Right kidney (tissue), 1 donor: ENCODE data around the gene ZDHHC14.

Experiments used
- DNase-seq: peaks from one replicate; pipeline ENCODE4 v3.0.0-alpha.2; 2016

ZDHHC14 gene

DNA sequence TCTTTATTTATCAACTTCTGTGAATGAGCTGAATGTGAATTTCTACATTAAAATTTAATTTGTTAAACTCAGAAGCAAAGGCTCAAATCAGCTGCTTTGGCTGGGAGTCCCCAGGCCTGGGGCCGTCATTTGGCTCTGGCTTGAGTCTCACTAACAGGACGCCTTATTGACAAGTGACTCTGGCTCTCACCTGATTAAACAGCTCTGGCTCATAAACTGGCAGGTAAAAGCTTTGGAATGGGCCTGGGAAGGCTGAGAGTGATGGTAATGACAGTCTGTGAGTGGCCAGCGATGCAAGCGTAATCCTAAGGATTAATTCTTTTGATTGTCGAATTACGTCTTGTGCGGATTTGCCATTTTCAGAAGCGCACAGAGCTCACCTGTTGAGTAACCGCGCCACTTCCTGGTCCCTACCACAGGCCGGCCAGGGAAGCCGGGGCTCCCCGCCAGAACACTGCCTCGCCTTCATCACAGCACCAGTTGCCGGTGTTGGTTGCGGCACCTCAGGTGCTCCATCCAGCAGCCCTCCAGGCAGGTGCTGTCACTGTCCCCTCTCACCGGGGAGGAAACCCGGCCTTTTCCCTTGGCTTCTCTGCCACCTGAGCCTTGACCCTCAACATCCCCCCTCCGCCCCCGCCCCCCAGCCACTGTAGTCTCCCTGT is 110.7 kb downstream of the ZDHHC14 start:
- DNase-seq: no peak

DNA sequence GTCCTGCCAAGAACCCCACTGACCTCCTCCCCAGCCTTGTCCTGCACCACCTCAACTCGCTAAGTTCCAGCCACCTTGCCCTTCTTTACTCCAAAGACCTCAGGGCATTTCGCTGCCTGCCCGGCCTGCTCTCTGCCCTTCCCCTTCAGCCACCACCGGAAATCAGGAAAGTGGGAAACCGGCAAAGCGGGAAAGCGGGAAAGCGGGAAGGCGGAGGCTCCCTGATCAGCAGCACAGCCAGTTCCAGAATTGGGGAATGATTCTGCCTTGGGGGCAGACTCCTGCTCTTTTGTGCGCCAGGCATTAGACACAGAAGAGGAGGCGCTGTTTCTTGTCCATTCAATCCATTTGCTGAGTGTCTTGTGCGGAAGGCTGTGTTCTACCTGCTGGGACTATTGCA is 111.3 kb downstream of the ZDHHC14 start:
- no peak for DNase-seq

DNA sequence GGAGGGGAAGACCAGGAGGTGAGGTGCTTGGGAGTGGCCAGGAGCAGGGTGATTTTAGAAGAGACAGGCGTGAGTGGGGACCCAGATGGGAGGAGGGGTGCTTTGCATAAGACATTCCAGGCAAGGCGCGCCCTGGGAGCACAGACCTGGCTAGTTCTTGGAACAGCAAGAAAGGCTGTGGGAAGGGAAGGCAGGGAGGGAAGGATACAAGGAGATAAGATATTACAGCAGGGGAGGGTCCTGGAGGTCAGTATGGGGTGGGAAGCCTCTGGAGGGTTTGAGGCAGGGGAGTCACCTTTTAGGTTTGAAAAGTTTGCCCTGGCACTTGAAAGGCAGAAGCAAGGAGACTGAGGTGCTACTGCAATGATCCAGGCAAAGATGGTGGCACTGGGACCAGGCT is 111.8 kb downstream of the ZDHHC14 start:
- no peak for DNase-seq

DNA sequence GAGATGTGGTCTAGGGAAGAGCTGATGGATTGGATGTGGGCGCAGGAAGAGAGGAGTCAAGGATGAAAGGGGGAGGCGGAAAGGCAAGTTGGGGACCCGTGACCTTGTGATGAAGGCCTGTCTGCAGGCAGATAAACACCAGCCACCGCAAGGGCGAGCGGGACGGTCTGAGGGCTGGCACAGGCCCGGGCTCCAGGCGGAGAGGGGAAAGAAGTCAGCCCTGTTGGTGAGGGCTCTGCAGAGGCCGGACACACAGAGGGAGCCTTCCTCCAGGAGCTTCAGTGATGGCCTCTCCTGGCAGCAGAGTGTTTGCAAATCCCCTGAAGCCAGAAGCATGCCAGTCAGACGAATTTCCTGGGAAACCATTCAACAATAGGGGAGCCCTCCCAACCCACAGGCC is 112.2 kb downstream of the ZDHHC14 start:
- no peak for DNase-seq

DNA sequence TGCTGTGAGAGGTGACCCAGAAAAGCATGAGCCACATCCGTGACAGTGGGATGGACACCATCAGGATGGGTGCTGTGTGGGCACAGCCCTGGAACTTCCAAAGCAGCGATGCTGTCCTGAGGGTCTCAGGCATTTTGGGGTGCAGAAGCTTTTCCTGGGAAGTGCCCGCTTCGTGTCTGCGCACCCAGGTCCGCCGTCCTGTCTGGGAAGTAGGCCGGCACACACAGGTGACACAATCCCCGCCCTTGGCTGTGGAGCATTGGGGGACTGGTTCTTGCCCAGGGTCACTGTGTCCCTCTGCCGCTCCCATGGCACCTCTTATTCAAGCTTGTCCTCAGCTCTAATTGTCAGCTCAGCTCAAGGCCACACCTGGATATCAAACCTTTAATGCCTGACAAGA is 112.6 kb downstream of the ZDHHC14 start:
- no peak for DNase-seq

DNA sequence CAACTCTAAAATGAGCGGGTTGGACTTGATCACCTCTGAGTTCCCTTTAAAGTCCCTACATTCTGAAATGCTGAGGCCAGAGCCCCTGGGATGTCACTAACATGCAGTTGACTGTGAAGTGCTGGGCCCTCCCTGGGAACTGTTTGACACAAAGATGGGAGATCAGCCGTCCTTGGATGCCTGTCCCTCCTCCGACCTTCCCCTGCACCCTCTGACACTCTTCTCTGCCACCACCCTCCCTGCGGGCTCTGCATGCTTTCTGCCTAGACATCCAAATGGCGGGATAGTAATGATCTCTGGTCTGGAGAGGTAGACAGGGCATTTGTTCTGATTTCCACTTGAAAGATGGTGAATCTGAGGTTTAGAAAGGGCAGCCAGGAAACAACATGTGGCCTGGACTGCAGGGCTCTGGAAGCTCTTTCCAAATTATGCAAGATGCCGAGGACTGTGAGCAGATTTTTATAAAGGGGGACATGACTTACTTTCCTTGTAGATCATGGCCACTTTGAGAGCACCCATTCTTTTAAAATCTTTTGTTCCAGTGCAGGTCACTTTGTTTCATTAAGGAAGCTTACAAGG is 113.2 kb downstream of the ZDHHC14 start:
- no peak for DNase-seq

DNA sequence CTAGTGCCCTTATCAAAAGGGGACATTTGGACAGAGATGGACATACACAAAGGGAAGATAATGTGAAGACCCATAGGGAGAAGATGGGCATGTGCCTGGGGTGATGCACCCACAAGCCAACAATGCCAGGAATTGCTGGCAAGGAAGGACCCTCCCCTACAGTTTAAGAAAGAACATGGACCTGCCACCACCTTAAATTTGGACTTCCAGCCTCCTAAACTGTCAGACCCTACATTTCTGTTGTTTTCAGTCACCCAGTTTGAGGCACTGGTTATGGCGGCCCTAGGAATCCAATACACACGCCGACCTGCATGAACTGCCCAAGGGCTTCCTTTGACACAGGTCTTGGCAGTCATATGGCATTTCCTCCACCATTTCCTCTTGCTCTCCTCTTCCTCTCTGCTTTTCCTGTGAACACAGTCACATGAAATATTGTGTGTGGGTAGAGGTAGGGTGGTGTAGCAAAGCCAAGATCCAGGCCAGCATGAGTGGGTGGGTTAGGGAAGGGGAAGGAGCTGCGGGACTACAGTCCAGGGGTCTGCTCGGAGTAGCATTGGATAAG is 115.6 kb downstream of the ZDHHC14 start:
- DNase-seq: no peak

DNA sequence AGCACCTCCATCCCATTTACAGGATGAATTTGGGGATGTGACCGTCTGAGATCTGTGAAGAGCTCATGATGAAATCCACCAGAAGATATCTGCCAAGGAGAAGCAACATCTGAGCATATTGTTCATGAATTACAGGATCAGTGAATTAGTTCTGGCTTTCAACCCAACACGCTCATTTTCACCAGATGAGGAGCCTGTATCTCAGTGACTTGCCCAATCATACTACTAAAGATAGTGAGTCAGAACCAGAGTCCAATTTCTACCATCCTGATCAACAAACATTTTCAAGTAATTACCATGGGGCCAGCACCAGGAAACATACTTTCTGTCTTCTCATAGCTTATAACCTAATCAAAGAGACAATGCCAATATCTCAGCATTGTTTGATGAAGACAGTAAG is 116.6 kb downstream of the ZDHHC14 start:
- DNase-seq: no peak

DNA sequence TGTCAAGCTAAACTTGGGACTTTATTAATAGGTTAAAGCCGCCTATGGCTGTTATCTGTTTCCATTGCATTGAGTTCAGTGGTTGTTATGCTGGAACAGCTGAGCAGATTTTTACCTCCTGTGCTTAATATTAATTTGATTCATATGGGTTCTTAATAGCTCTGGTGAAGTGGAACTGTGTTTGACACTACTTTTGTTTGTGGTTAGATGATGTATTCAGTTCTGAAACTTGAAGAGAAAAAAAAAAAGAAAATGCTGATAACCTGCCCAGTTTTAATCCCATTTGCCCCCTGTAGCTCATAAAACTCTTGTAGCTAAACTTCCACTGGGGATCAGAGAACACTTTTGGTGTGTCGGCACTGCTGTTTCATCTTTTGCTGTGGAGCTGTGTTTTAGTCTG is 117.8 kb downstream of the ZDHHC14 start:
- no peak for DNase-seq

DNA sequence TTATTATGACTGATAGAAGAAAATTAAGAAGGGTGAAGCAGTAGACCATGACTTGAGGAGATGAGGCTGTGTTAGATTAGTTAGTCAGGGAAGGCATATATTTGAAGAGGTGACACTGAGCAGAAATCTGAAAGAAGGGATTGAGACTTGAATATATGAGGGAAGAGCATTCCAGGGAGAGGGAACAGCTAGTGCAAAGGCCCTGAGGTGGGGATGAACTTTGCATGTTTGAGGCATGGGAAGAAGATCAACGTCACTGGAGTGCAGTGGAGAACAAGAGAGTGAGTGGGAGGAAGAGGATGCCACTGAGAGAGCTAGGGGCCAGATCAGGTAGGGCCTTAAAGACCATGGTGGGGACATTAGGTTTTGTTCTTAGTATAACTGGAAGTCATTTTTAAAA is 119.0 kb downstream of the ZDHHC14 start:
- DNase-seq: no peak

DNA sequence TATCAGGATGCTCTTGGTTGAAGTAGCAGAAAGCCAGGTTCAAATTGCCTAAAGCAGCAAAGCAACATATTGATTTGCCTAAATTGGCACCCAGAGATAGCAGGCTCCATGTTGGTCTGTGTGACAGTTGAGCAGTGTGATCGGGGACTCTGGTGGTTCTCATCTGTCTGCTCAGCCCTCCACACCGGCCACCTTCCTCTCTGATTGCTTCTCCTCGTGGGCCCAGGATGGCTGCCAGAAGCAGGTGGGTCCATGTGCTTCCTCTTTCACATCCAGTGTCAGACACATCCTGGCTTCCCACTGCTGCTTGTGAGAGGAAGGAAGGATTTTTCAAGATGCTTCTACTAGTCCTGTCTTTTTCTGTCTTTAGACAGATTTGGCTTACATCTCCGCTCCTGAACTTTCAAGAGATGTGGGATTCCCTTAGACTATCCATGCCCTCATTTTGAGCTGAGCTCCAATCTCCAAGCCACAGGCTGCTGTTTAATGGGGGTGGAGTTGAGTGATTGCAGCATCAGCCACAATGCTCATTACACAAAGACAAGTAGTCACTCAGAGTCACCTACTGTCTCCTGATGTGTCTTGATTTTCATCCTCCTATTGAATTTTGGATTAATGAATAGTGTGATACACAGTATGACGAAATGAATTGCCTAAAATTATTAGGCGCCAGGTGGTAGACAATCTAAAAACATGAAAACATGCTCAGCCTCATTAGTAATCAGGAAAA is 122.2 kb downstream of the ZDHHC14 start:
- DNase-seq: no peak

DNA sequence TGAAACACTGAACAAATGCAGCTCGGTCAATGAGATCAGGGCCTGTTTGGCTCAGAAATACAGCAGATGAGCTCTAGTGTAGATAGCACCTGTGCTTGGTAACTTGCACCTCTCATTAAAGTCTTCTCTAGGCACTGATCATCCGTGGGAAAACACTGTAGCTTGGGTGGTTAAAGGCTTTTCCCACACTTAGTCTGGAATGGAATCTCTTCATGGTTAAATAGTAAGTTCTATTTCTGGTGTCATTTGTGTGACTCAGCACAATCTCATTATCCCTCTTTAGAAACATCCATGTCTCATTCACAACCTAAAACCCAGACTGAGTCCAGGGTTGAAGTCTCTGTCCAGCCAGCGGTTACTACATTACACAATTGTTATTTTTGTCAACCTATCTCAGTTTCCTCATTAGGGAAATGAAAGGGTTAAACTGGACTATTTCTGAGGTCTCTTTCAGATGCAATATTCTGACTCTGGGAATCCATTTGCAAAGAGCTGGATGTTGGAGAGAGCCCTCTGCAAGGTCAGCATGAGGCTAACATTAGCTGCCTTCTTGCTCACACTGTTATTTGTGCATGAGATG is 125.0 kb downstream of the ZDHHC14 start:
- no peak for DNase-seq

DNA sequence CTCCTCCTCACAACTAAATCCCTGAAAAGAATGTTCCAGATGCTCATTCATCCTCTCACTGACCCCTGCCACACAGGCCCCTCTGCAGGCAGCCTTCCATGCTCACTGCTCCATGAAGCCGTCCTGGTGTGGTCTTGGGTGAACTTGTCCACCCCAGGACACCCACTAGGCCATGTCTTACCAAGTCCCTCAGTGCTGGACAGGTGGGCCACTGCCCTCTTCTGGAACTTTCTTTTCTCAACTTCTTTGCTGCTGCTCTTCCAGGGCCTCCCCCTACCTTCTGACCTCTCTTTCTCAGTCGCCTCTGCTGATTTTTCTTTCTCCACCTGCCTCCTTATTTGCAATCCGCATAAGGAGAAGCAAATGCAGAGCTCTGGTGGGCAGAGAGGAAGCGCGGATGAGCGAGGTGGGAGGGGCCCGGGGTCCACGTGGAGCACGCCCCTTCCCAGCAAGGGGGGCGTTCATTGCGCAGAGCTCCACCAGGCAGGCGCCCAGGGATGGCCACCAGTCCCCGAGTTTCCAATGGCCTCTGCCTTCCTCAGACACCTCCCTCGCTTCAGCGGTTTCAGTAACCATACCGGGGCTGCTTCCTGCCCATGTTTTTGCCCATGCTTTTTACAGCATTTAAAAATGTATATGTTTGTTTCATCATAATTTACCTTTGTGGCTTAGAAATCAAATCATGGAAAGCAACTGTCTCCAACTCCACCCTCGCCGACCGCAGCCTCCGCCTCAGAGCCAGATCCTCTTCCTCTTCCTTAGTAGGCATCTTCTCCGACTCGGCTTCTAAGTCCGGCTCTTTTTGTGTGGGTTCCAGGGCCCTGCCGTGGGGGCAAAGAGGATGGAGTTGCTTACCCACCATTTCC is 129.6 kb downstream of the ZDHHC14 start:
- DNase-seq: no peak

DNA sequence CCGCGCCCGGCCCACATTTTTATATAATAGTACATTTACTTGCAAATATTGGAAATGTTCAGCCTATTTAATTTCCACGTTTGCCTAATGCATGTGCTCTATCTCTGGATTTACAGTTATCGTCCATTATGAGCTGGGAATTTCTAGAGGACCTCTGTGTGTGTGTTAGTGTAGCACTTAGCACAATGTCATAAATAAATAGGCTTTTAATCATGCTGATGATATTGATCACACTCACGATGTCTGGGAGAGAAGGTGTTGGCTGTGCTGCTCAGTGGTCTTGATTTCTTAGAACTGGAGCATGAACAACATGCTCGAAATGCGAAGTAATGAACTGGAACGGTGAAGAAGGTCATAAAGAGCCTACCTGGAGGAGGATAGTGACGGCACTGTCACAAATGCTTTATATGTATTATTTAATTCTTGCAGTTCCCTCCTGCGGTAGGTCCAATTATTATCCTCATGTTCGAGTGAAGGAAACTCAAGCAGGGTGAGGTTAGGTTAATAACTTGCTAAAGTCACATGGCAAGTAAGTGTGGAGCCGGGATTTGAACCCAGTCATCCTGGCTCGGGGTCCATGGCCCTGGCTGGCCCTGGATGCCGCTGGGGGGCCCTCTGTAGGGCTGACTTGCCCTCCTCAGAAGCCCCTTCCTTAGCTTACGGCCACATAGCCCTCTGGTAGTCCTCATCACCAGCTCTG is 130.8 kb downstream of the ZDHHC14 start:
- no peak for DNase-seq

DNA sequence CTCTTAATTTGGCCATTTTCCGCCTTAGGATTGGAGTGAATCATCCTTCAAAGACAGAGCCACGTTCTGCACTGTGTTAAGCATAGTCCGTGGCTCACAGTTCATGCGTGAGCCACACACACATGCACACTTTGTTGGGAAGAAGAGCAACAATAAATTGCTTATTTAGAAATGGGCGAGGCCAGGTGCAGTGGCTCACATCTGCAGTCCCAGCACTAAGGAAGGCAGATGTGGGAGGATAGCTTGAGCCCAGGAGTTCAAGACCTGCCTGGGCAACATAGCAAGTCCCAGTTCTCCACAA is 131.3 kb downstream of the ZDHHC14 start:
- DNase-seq: no peak

DNA sequence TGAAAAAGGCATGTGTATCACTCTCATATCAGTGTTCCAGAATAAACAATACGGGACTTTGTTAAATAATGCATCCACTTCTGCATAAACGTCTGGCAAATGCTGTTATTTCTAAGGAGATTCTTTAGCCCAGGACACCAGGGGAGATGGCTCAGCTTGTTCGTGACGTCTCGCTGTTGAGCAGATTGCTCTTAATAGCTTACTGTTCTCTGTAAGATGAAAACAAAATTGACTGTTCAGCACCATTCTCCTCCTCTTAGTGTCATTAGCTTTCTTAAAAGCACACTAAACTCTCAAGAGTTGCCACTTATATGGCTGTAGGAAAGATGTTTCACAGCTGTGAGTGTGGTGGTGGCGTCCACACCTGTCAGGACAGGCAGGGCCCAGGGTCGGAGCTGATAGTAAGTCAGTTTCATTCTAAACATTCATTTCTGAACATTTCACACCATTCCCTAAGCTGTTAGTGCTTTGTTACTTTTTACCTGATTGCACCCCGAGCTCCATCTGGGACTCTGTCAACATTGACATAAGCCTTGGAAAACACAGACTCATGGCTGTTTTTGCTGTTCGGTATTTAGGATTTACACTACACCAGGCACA is 132.1 kb downstream of the ZDHHC14 start:
- DNase-seq: no peak

DNA sequence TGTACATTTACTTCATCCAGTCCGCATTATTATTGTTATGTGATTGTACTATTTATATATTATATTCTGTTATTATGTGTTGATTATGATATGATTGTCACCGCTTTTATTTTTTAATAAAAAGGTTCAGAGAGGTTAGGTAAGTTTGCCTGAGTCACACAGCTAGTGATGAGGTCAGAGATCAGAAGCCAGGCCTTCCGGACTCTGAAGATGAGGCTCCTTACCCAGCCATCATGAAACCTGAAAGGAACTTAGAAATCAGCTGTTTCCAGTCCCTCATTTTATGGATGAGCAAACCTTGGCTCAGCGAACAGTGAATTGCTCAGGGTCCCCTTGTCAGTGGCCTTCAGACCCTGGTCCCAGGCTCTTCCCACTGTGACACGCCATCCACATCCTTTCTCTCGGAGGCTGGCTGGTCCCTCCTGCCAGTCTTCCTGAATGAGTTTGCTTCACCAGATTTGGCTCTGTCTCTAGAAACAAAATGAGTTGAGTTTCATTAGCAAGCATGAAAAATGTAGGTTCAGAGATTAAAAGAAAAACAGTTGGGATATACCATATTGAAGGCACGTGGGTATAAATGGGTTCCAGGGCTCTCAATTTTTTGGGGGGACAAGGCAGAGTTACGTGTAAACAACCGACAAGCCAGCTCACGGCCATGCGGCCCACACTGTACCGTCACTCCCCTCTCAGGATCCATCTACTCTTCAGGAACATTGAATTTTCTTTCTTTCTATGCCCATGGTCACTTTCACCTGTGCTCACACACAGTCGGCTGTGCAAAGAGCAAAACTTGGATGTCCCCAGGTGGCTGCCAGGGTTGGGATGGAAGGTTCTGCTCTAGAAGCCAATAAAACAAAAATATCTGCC is 132.9 kb downstream of the ZDHHC14 start:
- no peak for DNase-seq

DNA sequence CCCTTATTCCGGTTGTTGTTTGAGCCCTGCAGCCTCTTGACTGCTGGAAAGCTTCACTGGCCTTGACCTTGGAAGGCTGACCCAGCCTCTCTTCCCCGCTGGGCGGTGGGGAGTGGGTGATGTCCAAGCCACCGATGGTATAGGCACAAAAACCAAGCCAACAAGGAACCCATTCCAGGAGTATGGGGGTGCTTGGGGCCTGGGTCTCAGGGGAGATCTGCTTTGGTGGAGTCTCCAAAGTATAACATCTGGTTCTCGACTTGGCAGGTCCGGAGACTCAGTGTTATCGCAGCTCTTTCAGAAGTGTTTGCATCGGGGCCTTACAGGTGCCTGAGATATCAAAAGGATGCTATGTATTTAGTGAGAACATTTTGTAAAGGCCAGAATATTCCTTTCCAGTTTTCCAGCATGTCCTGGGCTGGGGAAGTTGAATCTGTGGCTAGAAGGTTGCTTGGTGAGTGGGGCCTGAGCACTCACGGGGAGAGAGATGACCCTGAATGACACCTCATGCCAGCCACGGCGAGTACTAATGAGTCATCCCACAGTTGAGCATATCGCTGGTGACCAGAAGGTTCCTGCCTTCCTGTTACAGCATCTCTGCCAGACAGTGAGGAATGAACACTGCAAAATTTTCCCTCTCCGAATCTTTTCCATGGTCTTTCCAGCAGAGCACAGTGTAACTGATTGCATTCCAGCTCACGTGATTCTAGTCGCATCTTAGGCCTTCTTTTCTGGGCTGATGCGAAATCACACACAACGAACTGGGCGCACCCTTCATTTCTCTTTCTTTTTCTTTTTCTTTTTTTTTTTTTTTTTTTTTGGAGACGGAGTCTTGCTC is 133.9 kb downstream of the ZDHHC14 start:
- DNase-seq: no peak

DNA sequence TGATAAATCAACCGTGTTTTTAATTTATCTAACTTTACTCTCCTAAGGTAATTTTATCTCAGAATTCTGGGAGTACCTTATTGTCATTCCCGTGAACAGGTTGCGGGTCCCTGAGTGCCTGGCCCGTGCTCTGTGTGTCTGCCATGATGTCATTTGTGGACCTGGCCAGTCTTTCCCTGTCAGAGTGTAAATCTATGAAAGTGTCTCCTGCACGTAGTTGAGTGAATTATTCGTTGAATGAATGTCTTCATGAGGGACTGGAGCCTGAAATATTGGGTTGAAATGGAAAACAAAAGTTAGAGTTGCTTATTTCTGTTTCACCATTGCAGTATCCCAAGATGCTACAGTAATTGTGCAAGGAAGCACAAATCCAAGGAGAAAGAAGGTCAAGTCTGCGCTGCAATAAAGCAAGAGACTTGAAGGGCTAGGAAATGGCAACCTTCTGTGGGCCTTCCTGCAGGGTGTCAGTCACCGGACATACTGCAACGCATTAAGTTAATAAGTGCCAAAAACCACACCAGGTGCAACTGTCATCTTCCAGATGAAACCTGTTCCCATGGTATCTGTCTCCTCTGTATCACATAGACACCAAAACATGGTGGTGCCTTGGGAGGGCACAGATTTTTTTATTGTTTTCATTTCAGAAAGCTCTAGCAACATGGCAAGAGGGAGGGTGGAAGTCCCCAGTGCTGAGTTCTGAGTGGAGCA is 135.5 kb downstream of the ZDHHC14 start:
- DNase-seq: no peak
